HG03521 (cell line): Measurements from ENCODE around the gene NMUR1.
"Not testable (repeated sequence)": the region's sequence is repeated elsewhere in the genome, so short reads cannot be mapped to it uniquely, and the experiment has no call there.

Experiments
- ATAC-seq: cut with Tn5 transposase; IDR thresholded peaks from one replicate; pipeline ENCODE4 v1.9.1; 2021; ENCODE audit warnings: mild to moderate bottlenecking, moderate library complexity; ENCODE audit not compliant: unreplicated experiment

NMUR1 gene, protein sequence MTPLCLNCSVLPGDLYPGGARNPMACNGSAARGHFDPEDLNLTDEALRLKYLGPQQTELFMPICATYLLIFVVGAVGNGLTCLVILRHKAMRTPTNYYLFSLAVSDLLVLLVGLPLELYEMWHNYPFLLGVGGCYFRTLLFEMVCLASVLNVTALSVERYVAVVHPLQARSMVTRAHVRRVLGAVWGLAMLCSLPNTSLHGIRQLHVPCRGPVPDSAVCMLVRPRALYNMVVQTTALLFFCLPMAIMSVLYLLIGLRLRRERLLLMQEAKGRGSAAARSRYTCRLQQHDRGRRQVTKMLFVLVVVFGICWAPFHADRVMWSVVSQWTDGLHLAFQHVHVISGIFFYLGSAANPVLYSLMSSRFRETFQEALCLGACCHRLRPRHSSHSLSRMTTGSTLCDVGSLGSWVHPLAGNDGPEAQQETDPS

GRCh38 chr2:231530099-231531011, at the start of gene NMUR1:
TSS of gene NMUR1 (minus strand) at chr2:231530445. CDS start at chr2:231530361, 84 bp downstream.
- no peak for ATAC-seq

DNA sequence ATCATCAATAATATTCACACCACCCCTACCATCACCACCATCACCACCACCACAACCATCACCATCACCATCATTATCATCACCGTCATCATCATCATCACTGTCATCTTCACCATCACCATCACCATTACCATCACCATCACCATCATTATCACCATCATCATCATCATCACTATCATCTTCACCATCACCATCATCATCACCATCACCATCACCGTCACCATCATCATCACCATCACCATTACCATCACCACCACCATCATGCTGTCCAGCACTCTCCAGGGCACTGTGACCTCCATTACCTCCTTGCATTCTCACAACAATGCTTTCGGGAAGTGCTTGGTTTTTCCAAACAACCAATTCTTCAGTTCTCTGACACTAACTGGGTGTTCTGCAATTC, 49.3 kb upstream of the NMUR1 start:
- no peak for ATAC-seq

DNA sequence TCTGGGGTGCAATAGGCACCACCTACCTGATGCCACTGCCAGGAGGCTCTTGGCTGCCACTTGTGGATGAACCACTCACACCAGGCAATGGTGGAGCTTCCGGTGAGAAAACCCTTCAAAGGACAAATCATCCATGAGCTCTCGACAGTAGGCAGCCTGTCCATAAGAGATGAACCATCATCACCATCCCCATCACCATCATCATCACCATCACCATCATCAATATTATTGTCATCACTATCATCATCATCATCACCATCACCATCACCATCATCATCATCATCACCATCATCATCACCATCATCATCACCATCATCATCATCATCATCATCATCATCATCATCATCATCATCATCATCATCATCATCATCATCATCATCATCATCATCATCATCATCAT, 48.4 kb upstream of the NMUR1 start:
- not testable (repeated sequence) for ATAC-seq

DNA sequence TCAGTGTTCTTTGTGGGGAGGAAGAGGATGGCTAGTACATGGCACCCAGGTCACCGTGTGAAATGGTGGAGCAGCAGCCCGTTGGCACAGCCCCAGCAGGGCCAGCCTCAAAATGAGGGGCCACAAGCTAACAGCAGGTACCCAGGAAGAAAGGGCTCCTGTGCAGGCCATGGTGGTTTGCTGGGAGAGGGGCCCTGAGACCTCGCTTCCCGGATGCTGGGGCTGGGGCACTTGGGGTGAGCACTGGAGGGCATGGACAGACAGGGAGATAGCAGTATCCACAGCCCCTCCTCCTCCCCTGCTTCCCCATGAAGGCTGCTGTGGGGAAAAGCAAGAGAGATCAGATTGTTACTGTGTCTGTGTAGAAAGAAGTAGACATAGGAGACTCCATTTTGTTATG, 46.2 kb upstream of the NMUR1 start:
- no peak for ATAC-seq

DNA sequence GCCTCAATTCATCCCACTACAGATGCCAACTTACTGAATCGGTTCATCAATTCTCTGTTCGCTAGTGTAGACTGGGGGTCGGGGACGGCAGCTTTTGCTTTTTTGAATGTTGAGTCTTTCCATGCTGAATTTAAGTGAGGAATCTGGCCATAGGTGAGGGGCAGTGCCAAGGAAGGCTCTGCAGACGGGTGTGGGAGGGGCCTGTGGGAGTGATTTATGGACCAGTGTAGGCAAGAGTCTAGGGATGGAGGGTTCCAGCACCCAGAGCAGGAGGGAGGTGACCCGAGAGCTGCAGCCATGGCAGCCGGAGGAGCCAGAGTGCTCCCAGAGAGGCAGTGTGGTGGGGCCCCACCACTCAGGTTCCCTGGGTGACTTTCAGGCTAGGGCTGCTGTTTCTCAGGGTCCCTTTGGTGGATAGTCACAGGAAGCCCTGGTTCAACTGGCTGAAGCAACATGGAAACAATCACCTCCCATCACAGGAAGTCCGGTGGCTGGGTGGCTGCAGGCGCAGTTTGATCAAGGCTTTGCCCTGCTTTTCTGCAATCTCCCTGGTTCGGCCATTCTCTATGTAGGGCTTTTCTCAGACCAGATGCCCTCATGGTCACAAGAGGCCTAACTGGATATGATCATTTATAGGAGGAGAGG, 45.5 kb upstream of the NMUR1 start:
- no peak for ATAC-seq

- ATAC-seq = no peak
These were observed 43.6 kb upstream of the NMUR1 start for GRCh38 chr2:231573698-231574421.

DNA sequence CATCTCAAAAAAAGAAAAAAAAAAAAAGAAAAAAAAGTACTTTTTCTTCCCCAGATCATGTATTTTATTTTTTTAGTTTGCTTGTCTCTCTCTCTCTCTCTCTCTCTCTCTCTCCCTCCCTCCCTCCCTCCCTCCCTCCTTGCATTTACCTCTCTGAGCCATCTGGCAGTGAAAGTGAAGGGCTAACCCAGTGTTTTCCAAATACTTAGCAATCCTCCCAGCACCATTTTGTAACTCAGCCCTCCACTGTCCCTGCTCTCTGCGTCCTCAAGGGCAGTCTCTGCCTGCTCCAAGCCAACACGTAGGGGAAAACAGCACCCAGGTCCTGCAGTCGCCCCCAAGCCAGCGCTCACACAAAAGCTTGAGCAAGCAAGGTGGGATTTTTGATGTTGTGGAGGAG, 42.9 kb upstream of the NMUR1 start:
- no peak for ATAC-seq

DNA sequence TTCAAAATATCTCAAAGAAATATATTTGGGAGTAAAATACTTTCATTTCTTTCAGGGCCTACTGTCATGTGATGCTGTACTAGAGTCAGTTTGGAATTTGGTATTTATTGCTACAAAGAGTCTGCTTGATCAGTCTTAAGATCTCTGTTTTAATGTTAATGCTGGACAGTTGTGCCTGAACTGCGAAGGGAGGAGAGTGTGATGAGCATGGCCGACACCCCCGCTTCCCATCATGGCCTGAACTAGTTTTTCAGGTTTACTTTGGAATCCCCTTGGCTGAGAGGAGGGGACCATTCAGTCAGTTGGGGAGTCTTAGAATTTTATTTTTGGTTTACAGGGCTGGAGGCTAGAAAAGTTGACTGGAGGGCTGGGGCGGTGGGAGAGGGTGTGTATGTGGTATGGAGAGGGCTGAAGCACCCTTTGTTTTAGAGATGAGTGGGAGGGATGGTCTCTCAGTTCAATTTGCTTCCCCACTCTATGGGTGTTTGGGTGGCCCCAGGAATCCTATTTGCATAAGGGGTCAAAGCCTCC, 41.5 kb upstream of the NMUR1 start:
- ATAC-seq = no peak

GRCh38 chr2:231570915-231571314, 40.7 kb upstream of the NMUR1 start:
- ATAC-seq = not testable (repeated sequence)

DNA sequence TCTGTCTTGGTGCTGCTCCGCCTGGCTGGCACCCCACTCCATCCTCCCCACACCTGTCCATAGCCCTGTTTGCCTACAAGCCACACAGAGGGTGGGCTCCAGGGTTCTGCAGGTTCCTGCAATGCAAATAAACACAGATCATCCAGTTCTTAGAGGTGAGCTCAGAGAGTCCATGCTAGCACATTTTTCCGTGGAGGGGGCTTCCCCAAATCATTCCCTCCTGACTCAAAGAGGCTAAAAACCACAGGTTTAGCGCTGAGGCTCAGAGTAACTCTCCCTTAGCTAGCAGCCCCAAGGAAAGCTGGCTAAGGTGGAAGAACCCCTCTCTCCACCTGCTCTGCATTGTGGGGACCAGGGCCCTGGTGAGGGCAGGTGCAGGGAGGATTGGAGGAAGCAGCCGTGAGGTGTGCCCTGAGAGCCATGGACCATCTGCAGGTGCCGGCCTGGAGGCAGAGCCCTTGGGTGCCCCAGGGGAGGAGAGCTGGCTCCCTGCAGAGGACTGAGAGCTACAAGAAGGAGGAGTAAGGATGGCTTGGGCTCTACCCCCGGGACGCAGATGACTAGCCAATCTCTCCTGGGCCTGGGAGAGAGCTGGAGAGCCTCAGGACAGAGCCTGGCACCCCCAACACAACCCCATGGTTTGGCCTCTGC, 38.7 kb upstream of the NMUR1 start:
- no peak for ATAC-seq

DNA sequence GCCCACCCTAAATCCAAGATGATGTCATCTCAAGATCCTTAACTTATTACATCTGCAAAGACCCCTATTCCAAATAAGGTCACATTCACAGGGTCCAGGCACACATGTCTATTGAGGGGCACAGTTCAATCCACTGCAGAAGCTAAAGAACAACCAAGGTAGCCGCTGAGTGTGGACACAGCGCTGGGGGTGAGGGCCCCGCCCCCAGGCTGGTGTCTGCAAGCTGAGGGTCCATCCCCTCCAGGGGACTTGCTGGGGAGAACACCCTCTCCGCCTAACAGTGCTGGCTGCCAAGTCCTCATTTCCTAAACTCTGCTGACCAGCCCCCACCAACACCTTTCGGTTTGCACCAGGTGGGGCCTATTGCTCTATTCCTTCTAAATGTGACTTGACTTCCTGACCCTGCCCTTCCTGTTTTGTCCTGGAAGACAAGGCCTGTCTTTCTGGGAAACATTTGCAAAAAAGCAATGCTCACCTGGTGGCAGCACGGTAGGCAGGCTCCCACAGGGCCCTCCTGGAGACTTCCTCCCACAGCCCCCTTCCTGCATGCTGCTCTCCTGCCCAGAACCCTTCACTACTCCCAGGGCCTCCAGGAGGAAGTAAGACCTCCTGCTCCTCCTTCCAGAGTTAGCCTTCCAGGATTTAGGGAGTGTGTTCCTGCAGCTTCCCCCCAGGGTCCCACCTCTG, 38.0 kb upstream of the NMUR1 start:
- no peak for ATAC-seq

DNA sequence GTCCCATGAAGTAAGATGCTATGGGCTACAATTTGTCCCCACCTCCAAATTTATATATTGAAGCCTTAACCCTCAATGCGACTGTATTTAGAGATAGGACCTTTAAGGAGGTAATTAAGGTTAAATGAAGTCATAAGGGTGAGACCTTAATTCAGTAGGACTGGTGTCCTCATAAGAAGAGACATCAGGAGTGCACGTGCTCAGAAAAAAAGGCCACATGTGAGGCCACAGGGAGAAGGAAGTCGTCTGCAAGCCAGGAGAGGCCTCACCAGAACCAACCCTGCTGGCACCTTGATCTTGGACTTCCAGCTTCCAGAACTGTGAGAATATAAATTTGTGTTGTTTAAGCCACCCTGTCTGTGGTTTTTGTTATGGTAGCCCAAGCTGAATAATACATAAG, 36.9 kb upstream of the NMUR1 start:
- no peak for ATAC-seq

- ATAC-seq = no peak
These were observed 35.8 kb upstream of the NMUR1 start for GRCh38 chr2:231565887-231566594.

- ATAC-seq = no peak
These were observed 33.2 kb upstream of the NMUR1 start for GRCh38 chr2:231563378-231563961.

DNA sequence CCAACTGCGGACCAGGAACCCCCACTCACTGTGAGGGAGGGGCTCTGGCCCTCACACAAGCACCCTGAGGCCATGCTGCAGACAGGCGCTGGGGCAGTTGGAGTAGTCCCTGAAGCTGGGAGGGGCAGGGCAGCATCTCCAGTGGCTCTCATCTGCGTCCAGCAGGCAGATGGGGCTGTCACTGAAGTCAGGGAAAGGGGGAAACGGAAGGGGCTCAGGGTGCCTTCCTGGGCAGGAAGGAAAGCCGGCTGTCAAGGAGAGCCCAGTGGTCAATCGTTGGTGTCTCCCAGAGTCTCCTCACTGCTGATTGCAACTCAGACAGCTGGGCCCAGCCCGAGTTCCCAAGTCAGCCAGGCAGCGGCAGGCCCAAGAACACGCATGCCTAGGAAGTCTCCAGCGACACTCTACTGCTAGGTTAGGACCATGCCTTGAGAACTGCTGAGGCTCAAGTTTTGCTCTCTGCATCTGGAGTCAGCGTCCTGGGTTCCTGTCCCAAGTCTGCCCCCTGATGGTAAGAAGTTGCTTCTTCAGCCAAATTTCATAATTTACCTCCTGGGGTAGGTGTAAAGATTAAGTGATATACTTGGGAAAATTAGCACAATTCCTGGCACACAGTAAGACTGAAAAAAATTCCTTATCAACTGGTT, 27.4 kb upstream of the NMUR1 start:
- ATAC-seq = peak; percentile 78

- ATAC-seq = no peak
These were observed 26.7 kb upstream of the NMUR1 start for GRCh38 chr2:231556981-231557380.

DNA sequence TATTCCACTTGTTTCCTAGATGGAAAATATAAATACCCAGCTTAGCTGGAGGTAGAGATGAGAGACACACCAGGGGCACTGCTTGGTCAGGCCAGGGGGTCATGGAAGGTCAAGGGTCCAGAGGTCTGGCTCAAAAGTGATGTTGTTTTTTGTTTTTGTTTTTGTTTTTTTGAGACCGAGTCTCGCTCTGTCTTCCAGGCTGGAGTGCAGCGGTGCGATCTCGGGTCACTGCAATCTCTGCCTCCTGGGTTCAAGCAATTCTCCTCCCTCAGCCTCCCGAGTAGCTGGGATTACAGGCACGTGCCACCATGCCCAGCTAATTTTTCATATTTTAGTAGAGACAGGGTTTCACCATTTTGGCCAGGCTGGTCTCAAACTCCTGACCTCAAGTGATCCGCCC, 26.3 kb upstream of the NMUR1 start:
- not testable (repeated sequence) for ATAC-seq
